Astrocyte (in vitro differentiated cells and primary cell): ENCODE results near the gene SMC6.

Experiments
- CTCF ChIP-seq: IDR thresholded peaks from 2 replicates; pipeline ENCODE4 v1.5.1; 2011; ENCODE audit warnings: low read depth, mild to moderate bottlenecking, inconsistent platforms, low read length, moderate library complexity; ENCODE audit not compliant: insufficient read depth
- EZH2 ChIP-seq: IDR thresholded peaks from 2 replicates; pipeline ENCODE4 v1.6.1; 2012; ENCODE audit warnings: mild to moderate bottlenecking, low read length, inconsistent platforms; ENCODE audit not compliant: insufficient read depth

DNA sequence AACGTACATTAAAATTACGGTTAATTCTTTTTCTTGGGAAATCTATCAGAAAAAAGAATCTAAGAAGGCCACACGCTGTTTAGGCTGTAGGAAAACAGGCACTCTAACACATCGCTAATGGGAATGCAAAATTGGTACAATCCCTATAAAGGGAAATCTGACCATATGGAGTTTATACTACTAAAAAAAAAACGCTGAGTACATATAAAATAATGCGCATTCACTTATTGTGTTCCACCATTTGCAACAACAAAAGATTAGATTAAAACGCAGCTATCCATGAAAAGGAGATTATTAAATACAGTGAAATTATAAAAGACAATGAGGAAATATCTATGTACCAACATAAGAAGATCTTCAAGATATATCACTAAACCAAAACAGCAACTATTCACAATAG lies 62.8 kb downstream of the SMC6 start:
- TF ChIP-seq CTCF (no peak), EZH2 (no peak)
